HG03064 (cell line): ENCODE measurements around the gene ATOH7.
"Not testable (repeated sequence)": the region's sequence is repeated elsewhere in the genome, so short reads cannot be mapped to it uniquely, and the experiment has no call there.

Experiments
- ATAC-seq: cut with Tn5 transposase; IDR thresholded peaks from one replicate; pipeline ENCODE4 v1.9.1; 2021; ENCODE audit warnings: low read depth; ENCODE audit not compliant: unreplicated experiment

The ATOH7 gene

DNA sequence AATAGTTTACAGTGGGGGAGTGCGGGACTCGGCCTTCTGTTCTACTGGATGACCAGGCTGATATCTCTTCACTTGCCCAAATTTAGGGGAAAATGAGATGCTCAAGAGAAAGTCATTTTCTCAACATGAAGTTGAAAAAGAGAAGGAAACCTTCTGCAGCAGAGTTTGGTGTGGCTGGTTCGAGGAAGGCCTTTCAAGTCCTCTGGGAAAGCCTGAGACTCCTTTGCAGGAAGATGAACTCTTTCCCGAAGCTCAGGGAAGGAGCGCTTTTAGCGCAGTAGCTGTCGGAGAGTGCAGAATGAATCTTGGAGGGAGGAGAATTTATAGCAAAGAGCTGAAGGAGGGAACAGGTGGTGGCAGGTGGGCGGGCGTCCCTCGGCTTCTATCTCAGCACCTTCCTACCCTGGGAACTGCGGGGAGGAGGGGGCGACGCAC is at the start of gene ATOH7:
TSS of gene ATOH7 (minus strand) at position 297 of the 435 bp plus-strand sequence. CDS start 436 bp downstream, outside the sequence.
- ATAC-seq = no peak

DNA sequence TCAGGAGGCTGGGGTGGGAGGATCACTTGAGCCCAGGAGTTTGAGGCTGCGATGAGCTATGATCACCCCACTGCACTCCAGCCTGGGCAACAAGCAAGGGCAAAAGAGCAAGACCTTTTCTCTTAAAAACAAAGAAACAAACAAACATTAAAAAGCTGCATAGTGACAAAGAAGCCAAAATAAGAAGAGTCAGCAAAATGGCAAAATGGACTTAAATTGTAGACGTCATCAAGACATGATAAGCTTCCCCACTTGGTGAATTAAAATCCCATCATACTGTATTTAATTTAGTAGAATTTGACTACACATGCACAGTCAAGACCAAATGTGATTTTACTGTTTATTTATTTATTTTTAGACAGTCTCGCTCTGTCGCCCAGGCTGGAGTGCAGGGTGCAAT is 48.8 kb upstream of the ATOH7 start:
- no peak for ATAC-seq

DNA sequence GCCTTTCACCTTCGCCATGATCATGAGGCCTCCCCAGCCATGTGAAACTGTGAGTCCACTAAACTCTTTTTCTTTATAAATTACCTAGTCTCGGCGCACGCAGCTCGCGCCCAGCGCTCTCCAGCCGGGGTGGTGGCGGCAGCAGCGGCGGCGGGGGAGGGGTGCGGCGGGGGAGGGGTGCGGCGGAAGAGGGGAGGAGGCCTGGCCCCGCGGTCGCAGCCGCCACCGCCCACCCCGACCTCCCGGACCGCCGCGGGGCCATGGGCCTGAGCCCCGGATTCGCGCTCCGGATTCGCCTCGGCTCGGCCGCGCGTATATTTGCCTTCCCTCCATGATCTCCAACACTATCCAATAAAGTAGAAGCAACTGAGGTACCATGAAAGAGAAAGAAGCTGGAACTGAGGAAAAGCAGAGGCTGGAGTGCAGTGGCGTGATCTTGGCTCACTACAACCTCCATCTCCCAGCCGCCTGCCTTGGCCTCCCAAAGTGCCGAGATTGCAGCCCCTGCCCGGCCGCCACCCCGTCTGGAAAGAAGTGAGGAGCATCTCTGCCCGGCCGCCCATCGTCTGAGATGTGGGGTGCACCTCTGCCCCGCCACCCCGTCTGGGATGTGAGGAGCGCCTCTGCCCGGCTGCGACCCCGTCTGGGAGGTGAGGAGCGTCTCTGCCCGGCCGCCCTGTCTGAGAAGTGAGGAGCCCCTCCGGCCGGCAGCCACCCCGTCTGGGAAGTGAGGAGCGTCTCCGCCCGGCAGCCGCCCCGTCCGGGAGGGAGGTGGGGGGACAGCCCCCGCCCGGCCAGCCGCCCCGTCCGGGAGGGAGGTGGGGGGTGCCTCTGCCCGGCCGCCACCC is 47.2 kb upstream of the ATOH7 start:
- ATAC-seq = not testable (repeated sequence)

DNA sequence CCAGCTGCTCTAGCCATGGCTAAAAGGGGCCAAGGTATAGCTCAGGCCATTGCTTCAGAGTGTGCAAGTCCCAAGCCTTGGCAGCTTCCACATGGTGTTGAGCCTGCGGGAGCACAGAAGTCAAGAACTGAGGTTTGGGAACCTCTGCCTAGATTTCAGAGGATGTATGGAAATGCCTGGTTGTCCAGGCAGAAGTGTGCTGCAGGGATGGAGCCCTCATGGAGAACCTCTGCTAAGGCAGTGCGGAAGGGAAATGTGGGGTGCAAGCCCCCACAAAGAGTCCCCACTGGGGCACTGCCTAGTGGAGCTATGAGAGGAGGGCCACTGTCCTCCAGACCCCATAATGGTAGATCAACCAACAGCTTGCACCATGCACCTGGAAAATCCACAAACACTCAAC is 45.9 kb upstream of the ATOH7 start:
- ATAC-seq = not testable (repeated sequence)

DNA sequence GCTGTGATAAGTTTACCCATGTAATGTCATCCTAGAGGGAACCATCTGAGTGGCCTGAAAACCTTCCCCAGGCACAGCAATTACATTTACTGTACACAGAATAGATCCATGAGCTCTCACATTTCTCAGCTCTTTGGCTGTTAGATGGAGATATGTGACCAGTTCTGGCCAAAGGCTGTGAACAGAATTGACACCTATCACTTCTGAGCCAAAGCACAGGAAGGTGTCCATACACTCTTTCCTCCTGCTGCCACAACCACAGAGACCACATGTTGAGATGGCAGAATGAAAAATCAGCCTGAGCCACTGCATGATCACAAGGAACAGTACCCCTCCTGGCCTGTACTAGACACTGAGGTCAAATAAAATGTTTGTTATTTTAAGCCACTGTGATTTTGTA is 44.3 kb upstream of the ATOH7 start:
- no peak for ATAC-seq

DNA sequence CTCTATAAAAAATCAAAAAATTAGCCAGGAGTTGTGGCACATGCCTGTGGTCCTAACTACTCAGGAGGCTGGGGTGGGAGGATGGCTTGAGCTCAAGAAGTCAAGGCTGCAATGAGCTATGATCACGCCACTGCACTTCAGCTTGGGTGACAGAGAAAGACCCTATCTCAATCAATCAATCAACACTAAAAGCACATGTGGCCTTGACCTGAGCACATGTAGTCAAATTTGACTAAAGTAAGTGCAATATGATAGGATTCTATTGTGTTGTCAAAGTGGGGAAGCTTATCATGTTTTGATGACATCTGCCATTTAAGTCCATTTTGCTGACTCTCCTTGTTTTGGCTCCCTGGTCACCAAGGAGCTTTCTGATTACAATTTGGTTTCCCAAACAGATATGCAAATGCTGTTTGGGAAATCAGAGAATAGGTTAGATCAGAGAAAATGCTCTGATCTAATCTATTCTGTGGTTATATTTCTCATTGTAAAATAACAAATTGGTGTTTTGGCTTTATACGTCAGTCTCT is 43.8 kb upstream of the ATOH7 start:
- no peak for ATAC-seq

DNA sequence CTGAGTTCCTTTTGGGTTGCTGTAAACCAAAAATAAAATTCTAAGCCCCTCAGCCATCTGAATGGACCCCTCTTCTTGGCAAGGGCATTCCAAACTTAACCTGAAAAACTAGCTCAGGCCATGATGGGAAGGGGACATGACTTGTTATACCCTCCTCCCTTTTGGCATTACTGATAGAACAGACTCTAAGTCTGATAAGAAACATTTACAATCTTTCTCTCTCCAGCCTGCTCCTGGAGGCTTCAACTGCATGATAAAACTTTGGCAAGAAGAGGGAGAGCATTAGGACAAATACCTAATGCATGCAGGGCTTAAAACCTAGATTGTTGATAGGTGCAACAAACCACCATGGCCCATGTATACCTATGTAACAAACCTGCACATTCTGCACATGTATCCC is 40.9 kb upstream of the ATOH7 start:
- ATAC-seq = no peak

DNA sequence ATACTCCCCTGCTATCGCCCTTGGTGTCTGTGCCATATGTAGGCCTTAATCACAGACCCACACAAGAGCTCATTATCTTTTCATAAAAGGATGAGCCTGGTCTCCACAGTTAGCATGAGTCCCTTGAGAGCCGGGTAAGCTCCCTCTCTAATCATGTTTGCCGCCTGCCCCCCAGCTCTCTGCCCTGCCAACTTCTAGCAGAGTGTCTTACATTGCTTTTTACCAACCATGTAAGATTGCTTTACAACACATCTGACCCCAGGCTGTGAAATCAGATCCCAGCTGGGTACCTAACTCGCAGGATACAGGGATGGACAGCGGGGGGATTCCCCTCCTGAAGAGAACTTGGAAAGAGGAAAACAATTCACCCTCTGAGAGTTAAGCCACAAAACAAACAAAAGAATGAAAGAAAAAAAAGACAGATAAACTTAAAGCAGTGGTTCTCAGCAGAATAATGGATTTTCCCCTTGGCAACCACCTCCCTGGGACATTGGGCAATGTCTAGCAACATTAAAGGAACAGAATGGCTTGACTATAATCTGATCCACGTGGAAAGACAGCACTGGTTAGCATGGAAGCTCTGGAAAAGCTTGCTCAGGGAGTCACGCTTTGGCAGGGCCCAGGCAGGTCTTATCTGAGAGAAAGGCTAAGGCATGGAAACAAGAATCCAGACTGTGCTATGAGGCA is 39.4 kb upstream of the ATOH7 start:
- no peak for ATAC-seq

DNA sequence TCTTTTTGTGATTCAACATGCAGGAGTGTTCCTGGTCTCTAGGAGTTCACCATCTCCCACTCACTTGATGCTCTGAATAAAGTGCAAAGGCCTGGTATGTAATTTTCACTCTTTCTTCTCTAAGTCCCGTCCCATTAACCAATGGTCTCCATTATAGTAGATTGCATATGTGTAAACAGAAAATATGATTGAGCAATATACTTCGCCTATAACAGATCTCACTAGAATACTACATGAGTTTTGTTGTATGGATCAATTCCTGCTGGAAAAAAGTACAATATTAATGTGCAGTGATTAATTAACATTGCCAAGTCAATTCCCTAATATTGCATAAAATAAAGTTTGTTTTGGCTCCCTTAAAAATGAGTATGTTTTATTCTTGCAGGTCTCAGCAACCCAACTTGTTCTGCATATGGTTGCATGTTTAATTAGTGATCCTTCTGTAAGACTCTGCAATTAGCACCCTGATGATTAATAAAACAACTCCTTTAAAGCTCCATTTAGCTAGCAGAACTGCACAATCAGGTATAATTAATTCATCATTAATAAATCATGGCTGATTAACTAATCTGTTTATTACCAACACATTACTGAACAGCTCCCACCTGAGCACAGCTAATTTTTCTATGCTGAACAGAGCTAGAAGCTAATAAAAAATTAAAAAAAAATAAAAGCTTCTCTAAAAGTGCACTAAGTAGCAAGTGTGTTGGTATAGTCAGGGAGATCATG is 37.8 kb upstream of the ATOH7 start:
- no peak for ATAC-seq

DNA sequence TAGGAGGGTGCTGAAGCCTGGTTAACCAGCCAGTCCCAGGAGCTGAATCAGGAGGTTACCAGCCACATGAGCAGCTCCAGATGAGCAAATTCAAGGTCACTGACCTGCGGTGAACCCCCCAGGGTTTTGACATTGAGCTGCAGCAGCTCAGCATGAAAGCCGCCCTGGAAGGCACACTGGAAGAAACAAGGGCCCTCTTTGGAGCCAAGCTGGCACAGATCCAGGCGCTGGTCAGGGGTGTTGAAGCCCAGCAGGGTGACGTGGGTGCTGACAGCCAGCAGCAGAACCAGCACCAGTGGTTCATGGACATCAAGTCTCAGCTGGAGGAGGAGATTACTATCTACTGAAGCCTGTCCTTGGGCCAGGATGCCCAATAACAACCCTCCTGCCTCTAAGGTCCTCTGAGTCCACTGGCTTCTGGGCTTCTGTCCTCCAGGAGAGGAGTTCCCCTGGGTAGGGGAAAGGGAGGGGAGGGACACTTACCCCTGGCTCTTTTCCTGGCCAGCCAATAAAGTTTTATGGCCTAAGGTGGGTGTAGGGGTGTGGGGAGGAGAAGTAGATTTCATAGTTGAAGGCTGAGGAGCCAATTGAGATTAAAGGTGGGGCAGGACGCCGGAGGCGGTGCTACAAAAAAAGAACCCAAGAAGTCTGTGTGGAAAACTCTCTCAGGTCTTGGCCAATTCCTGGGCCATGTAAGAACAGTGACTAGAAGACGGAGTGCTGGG is 29.4 kb upstream of the ATOH7 start:
- ATAC-seq = no peak

DNA sequence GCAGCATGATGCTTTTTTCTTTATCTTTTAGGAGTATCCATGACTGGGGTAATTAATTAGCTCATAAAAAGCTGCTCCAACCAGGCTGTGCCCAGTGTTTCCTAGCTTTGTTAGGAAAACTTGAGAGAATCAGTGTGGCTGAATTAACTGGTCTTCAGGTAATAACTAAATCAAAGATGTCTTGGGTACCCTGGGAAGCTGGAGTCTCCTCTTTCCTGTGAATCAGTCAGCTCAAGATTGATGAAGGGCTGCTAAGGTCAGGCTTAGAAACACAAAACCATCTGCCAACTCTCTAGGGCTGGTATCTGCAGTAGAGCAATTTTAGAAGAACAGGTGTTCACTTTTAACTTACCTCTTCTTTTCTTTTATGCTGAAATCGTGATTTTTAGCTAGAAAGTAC is 21.4 kb upstream of the ATOH7 start:
- no peak for ATAC-seq

DNA sequence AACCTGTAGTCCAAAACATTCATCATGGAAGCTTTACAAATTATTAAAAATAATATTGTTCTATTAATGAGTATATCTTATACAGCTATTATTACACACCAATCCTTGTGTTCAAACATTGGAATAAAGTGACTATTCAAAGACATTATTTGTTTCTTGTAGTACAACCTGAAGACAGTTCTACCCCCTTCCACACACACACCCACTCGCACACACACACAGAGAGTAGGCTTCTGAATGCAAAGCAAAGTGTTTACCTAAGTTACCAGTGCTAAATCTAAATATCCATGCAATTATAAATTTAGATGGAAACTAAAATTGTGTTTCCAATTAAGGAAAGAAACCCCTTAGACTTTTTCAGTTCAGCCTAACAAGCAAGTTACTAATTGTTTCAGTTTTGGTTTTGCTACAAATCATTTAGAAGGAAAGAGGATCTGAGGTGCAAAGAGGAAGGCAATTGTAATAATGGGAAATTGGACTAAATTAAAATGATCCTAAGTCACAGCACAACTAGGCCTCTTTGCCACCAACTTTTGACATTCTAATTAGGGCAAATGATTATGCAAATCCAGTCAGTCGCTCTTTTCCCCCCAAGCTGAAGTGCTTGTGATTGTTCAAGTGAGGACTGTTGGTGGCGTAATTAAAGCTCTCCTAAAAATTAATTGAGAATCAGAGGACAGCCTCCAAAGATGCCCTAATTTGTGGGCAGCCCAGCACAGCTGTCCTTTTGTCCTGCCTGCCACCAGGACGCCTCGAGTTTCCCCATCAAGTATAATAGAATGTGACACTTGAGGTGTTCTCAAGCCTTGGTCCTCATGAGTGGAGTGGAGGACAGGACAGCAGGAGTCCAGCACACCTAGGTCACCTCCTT is 19.9 kb upstream of the ATOH7 start:
- ATAC-seq = no peak

DNA sequence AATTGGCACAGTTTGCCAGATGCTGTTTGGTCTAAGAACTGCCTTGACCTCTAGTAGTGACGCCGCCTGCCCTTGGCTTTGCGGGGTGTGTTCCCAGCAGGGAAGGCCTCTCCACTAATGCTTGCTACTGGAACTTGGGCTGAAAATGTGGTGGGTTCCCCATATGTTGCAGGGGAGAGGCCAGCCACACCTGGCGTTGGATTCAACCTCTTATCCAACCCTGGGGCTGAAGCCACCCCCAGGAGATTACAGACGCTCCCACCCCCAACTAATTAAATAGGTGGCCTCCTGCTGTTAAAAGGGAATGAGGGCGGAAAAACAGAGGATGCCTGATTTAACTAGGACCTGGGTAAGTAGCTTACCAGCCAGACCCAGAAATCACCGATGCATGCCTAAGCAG is 19.2 kb upstream of the ATOH7 start:
- ATAC-seq = no peak

DNA sequence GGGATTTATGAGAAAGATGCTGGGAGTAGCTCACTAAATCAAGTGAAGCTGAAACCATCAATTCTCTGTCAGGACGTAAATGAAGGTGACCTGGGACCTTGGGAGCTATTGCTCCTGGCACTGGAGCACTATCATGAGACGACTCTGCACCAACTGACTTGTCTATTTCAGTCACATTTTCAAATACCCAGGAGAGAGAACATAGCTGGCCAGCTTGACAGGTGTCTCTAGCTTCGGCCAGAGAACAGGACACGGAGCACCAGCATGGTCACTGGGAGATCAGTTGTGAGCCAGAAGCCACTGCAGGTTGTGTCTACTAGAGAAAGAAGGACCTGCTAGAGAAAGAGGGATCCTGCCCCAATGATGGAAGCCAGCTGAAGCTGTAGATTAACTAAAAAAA is 17.4 kb upstream of the ATOH7 start:
- ATAC-seq = no peak

DNA sequence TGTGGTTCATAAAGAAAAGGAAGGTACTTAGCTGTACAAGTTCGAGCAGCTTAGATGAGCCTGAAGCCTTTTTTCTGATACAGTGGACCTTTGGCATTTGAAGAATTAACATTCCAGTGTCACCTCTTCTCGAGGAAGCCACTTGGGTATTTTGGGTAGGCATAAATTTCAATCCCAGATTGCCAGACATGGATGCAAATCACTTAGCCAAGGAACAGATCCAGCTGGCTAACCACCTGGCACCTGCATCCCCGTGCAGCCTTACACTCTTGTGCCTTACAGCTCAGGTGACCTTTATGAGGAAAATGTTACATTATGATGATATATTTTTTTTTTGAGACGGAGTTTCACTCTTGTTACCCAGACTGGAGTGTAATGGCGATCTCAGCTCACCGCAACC is 16.0 kb upstream of the ATOH7 start:
- no peak for ATAC-seq

DNA sequence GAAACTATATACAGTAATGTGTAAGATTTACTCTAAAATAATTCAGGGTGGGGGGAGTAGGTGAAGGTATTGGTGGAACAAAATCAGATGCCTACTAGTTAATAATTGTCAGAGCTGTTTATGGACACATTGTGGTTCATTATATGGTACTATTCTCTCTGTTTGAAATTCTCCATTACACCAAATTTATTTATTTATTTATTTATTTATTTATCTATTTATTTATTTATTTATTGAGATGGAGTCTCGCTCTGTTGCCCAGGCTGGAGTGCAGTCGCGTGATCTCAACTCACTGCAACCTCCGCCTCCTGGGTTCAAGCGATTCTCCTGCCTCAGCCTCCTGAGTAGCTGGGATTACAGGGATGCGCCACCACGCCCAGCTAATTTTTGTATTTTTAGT is 14.5 kb upstream of the ATOH7 start:
- ATAC-seq = not testable (repeated sequence)

DNA sequence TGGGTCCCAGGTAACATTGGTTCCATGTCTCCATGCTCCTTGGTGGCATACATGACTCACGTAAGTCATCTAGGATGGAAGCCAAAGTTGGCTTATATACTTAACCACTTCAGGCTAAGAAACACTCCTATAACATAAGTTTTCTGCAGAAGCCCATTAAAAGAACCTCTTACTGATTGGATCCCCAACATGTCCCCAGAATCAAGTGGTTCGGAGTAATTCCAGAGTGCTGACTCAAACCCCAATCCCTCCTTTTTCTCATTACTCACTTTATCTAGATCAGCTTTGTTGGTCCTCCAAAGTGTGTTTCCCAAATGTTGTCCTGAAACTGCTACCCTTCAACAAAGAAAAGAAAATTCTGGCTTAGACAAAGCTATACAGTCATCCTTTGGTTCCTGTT is 10.1 kb upstream of the ATOH7 start:
- ATAC-seq = no peak

DNA sequence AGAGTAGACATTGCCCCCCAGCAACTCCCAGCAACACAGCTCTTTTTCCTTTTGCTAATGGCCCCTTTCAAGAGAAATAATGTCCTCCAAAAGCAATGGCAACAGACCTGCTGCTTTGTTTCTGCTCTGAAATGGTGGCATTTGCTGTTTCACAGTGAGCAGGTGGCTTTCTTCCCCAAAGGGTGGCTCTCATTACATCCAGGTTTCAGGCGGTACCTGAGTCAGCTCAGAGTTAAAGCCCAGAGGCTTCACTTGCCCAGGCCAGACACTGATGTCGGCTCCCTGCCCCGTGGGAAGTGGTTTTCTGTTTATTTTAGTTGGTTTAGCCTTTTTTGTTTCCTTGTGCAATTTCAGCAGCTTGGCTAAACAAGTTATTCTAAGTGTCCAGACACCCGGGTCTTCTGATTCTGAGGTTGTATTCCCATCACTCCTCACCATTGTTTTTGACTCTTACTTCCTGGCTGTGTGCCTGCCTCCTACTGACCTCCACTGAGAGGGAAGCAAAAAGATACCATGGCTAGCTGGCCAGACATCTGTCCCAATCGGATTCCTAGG is 7.8 kb upstream of the ATOH7 start:
- no peak for ATAC-seq

DNA sequence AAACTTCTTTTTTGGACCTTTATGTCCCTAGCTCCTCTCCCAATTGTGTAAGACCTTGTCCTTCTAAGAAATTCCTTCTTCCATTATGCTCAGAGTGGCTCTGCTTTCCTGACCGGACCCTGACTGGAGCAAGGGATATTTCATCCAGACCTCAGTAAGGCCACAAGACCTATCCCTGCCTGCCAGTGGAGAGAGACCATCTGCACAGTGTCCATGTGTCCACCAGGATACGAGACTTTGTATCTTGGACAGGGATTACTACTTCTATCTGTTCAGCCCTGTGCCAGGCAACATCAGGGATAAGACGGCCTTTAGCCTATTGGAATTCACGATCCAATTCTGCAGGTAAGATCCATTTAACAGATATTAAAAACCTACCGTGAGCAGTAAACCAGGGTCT is 7.2 kb upstream of the ATOH7 start:
- no peak for ATAC-seq
